ENCODE data around the gene DBNL.

The DBNL gene

DNA sequence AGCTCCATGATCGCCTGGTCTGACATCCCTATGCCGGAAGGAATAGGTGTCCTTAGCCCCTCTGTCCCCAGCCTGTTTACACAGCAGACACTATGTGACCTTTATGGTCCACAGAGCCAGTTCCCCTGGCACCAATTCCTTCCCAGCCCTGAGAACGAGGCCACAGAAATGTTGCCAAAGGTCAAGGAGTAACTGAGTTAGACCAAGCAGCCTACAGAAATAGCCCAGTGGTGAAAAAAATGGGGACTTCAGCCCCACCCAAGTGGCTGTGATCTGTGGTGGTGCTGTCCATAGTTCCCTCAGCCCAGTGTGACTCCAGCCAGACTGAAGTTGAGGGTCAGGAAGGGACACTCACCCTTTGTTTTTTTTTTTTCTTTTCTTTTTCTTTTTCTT, 18.4 kb downstream of the DBNL start:
- DNase-seq: no peak

DNA sequence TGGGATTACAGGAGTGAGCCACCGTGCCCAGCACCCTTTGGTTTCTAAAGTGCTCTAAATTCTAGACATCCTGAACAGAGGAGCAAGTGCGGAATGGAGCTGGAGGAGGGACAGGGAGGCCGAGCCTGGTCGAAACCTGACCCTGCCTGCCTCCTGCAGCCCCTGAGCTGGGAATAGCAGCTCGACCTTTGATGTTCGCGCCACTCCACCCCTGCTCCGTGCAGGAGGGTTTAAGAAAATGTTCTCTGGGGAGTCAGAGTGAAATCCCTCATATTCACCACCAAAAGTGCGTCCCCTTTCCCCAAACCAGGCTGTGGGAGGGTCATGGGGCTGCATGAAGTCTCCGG, 19.0 kb downstream of the DBNL start:
- no peak for DNase-seq

DNA sequence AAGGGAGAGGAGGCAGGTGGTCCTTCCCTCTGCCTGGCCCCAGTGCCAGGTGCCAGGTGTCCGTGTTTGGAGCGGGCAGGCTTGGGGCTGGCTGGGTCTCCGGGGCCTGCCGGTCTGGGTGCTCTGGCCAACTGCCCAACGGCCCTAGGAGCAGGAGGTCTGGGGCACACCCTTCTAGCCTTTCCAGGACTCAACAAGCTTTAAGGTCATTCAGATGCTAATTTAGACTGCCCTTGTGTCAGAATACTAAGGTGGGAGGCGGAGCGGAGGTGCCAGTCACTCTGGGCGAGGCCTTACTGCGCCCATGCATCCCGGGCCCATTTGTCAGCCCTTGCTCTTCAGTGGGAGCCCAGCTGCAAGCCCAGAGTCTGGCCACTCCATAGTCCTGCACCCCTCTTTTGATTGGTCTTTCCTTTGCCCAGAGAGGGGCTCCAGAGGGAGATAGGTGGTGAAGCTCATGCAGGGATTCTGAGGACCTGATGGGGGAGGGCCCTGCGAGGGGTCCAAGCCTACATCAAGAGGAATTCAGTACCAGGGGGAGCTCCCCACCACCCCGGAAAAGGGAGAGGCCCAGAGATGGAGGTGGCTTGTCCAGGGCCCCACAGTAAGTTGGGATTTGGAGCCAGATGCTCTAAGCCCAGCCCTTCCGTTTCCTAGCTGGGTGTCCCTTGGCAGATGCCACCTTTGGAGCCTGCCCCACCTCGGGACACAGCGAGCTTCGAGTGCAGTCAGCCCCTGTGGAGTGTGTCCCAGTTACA, 19.6 kb downstream of the DBNL start:
- DNase-seq: no peak

DNA sequence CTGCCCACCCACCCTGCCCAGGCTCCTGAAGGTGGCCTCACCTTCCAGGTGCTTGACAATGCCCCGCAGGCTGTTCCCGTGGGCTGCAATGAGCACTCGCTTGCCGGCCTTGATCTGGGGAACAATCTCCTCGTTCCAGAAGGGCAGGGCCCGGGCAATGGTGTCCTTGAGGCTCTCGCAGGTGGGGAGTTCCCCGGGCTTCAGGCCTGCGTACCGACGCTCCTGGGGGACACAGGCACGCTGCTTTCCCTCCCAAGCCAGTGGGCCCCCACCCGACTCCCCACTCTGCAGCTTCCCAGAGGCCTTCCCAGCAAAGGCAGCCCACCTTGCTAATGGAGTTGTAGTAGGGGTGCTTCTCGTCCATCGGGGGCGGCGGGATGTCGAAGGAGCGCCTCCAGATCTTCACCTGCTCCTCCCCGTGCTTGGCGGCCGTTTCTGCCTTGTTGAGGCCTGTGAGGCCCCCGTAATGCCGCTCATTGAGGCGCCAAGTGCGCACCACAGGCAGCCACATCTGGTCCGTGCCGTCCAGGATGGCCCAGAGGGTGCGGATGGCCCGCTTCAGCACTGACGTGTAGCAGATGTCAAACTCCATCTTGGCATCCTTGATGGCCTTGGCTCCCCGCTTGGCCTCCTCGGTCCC, 20.4 kb downstream of the DBNL start:
- peak; percentile 30 for DNase-seq

DNA sequence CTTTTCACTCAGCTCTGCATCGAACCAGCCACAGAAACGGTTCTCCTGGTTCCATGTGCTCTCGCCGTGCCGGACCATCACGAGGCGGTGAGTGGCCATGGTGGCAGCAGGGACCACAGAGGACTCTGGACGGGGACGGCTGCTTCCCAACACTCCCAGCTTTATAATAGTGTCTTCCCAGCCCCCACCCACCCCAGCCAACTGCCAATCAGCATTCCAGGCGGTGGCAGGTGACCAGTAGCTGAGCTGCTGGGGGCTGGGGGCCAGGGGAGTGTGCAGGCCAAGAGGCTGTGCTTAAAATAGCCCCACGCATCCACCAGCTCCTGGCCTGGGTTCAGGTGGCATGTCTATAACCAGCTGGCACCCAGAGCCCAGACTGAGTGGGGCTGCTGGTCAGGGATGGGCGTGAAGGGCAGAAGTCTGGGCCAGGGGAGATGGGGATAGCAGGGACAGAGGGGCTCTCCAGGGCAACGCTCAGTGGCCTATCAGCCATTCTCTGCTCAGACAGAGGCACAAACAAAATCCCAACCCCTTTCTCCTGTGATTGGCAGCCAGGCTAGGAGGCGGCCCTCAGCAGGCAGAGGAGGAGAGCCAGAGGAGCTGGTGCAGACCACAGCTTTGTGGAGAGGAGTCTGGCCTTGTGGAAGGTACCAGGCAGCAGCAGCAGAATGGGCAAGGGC, 21.1 kb downstream of the DBNL start, which contains the start of gene PGAM2:
PGAM2 (minus strand) TSS at position 137 of the 680 bp plus-strand sequence; CDS start at position 99, 38 bp downstream.
- DNase-seq: peak; percentile 26

DNA sequence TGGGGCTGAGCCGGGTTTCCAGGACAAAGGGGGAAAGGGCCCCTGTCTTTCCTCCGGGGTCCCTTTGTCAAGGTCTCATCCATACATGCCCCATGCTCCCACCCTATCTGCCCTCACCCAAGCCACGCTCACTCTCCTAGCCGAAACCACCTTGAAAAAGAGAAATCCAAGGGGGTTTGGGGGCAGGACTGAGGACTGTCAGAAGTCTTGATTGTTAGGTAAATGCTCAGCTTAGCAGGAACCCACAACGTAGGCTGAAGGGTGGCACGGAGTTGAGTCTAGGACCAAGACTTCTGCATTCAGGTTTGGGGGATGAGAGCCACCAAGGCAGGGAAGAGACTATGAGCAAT, 21.6 kb downstream of the DBNL start:
- no peak for DNase-seq

DNA sequence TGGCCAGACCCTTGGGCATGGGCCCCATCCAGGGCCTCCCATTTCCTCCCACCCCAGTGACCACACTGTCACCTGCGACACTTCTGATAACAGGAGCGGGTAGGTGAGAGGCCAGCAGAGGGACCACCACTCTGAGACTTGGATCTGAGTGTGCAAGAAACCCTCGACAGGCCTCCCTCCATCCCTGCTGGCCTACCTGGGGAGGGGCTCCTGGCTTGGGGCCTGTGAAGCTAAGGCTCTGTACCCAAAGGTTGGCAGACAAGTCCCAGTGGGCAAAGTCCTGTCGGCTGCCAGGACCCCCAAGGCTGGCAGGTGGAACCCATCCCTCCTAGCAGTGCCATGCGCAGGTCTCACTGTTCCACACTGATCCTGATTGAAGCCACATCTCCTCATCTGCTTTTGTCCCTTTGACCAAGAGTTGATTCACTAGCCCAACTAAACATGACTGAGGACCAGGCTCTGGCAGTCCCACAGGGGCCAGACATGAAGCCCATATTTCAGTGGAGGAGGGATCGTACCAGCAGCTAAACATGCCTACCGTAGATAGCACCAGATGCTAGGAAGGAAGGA, 22.1 kb downstream of the DBNL start:
- no peak for DNase-seq

DNA sequence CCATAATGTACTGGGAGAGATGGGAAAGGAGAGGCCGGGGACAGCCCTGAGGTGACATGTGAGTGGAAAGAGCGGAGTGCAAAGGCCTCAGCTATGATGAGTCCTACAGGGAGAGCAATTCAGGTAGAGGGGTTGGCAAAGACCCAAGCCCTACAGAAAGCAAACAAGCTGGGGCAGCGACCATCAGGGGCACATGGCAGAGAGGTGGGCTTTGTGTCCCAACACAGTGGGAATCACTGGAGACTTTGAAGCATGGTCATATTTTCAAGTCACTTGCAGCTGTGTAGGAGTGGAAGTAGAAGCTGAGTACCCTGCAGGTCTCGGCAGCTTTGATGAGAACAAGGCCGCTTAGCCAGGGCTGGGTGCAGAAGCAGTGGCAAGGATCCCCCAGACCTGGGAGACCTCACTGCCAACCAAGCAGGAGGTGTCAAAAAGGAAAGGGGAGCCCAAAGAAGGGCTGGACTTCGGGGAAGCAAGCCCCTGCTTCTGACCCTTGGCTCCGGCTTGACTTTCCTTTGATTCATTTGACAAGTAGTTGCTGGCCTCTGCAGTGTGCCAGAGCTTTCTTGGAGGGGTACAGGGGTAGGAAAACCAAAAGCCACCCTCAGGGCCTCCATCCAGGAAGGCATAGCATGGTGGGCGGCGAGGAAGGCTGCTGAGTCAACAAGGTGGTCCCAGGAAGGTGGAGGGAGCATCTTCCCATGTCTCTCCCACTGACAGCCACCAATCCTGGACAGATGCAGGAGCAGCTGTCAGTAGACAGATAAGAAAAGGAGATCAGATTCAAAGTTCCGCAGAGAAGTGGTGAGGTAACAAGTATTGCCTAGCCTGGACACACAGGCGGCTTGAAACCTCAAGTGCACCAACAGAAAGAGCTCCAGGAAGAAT, 22.8 kb downstream of the DBNL start:
- DNase-seq: no peak

DNA sequence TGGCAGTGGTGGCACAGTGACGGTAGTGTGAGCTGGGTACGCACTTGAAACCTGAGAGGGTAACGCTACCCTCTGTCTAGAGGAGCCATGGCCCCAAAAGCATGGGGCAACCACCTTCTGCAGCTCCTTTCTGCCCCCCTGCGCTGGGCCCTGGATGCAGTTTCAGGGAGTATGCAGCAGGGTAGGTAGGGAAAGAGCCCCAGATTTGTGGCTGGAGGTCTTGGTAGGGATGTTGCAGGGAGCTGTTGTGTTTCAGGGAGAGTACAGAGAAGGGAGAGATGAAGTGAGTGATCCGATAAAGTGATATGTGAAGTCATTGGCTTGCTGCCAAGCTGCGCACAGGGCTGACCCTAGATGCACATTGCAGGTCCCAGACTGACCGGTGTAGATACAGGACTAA, 23.6 kb downstream of the DBNL start:
- DNase-seq: no peak

DNA sequence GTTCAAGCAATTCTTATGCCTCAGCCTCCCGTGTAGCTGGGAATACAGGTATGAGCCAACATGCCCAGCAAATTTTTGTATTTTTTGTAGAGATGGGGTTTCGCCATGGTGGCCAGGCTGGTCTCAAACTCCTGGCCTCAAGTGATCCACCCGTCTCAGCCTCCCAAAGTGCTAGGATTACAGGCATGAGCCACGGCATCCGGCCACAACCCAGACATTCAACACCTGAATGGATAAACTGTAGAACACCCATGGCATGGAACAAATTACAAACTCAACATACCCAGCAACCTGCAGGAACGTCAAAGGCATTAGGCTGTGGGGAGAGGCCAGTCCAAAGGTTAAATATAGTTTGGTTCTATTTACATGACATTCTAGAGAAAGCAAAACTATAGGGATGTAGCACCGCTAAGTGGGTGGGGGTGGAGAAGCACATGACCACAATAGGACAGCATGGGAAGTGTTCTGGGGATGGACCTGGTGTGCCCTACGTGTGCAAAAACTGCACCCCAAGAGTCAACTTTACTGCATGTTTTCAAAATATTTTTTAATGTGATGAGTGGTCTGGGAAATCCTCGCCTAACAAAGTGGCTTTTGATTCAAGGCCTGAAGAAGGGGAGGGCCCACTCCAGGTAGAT, 27.3 kb downstream of the DBNL start:
- no peak for DNase-seq

DNA sequence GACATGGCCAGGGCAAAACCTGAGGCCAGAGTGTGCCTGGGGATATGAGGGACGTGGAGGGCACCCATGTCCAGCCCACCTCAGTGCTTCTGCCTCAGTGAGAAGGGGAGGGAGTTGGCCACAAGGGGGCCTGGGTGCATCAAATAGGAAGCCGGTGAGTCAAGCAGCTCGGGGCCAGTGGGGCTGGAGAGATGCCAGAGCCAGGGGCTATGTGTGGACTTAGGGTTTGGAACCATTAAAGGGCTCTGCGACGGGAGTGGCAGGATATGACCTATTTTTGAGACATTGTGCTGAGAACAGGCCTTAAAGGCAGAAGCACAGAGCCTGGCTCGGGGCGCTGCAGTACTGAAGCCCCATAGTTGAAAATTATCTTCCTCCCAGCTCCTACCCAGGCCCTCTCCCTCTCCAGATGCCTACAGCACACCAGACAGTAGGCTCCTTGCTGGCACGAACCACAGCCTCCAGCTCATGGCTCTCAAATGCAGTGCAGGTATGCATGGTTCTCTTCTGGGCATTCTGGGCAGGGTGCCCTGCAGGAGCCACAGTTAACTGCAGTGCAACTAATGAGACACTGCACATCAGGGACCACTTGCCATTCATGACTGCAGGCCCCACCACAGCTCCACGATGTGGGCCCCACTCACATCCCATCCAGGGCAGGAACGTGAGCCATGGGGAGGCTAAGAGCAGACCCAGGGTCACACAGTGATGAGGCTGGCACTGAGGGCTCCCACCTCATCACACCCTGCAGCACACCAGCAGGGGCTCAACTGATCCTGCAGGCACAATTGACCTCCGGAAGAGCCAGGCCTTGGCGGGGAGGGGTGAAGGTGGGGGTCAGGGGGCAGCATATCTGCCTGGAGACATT, 28.1 kb downstream of the DBNL start:
- DNase-seq: peak; percentile 63

DNA sequence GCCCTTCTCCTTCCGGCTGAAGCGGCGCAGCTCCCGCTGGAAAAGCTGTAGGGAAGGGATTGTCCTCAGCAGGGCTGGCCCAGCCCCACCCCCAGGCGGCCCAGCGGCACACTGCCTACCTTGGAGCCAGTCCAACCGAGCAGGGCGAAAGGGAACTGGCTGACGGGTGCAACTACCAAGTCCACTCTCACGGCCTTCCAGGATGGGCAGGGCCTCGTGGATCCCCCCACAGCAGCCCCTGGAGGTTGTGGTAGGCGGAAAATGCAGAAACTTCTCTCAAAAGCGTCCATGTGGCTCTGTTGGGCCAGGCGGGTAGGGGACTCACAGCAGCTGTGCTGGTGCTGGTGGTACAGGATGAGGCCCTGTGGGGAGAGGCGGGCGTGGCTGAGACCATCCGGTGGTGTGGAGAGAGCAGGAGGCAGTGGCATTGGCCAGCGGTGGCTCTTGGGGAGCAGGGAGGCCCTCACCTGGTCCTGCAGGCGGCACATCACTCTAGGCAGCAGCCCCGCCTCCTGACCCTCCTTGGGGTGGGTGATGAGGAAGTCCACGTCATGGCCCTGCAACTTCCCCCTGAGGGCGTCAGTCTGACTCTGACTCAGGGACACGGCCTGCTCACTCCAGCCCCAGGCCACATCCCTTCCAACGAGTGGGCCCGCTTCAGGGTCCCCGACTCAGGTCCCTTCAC, 29.3 kb downstream of the DBNL start:
- peak; percentile 32 for DNase-seq

DNA sequence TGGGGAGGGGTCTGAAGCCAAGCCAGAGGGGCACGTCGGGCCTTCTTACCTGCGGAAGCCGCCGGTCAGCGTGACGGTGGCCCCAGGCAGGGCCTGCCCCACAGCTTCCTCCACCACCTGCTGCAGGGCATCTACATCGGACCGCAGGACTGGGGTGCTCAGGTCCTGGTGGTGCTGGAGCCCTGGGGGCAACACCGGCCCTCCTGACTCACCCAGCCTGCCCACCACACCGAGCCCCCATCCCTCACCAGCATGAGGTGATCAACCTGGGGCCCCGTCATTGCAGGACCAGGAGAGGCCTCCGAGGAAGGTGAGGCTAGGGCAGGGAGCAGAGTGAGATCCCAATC, 29.8 kb downstream of the DBNL start:
- no peak for DNase-seq

DNA sequence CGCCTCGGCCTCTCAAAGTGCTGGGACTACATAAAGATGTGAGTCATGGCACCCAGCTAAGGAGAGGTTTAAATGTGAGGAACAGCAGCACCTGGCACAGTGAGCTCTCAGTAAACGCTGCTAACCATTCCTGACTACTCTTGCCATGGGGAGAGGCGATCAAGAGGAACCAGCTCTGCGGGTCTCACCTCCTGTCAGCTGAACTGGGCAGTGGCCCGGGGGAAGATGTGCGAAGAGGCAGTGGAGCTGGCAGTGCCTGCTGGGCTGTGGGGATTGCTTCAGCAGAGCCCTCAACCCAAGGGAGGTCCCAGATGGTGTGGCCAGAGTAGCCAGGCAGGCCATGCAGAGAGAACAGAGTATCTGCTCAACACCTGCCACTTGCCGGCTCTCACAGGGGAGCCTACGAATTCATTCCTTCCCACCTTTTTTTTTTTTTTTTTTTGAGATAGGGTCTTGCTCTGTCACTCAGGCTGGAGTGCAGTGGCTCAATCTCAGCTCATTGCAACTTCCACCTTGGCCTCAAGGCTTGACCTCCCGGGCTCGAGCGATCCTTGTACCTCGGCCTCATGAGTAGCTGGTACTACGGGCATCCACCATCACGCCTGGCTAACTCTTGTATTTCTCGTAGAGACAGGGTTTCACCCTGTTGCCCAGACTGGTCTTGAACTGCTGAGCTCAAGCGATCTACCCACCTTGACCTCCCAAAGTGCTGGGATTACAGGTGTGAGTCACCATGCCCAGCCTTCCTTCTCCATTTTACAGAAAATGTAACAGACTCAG, 31.0 kb downstream of the DBNL start:
- DNase-seq: no peak

DNA sequence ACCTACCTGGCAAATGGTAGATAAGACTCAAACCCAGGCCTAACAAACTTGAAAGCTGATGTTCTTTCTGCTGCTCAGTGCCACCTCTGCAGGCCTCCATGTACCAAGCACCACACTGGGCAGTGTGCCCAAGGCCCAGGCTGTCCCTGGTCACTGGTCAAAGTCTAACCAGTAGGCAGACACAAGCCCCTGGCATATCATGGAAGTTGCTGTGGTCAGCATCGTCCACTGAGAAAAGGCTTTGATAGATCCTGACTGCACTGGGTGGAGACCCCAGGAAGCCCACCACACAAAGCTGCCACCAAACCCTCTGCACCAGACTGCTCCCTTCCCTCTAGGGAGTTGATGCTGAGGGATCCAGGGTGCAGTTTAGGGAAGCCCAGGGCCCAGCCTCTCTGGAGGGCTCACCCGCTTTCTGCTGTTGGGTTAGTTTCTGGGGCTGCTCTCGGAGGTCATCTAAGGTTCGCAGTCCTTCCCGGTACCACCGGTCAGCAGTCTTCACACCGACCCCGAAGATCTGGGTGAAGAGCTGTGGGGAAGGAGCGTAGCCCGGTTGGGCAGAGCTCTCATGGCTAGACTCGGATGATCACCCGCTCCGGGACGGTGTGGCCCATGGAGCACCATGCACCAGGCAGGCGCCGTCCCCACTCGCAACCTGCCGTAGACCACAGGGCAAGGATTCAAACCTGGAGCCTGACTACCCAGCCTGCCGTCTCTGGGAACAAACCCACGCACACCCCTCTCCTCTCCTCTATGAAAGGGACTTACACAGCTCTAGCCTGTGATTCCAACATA, 31.8 kb downstream of the DBNL start:
- no peak for DNase-seq

DNA sequence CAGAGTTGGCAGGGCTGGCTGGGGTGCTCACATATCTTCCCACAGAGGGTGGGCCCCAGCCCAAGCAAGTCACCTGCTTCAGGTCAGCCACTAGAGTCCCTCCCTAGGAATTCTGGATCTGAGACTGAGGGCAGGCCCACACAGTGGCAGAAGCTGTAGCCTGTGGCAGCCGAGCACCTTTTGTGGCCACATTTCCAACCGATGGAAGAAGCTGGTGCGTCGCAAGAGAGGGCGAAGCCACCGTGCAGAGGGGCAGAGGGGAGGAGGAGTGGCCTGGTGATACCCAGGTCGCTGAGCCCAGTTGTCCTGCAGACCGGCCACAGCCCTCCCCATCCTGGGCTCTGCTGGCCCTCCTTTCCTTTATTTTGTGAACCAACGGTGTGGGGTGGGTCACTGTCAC, 32.6 kb downstream of the DBNL start:
- DNase-seq: no peak

DNA sequence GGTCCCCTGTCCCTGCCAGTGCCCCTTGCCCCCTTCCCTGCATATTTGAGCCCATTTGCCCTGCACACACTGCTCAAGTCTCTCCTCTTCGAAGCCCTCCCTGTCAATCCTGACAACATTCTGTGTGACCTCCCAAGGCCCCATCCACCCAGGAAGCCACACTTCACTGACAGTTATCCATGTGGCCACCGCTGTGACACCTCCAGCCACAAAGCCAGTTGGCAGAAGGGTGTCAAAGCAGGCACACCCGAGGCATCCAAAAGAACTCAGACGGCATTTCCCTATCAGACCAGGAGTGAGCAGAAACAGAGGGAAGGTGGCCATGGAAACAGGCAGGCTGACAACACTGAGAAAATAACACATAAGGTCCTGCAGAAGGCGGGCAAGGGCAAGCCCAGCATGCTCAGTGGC, 33.2 kb downstream of the DBNL start:
- DNase-seq: no peak

DNA sequence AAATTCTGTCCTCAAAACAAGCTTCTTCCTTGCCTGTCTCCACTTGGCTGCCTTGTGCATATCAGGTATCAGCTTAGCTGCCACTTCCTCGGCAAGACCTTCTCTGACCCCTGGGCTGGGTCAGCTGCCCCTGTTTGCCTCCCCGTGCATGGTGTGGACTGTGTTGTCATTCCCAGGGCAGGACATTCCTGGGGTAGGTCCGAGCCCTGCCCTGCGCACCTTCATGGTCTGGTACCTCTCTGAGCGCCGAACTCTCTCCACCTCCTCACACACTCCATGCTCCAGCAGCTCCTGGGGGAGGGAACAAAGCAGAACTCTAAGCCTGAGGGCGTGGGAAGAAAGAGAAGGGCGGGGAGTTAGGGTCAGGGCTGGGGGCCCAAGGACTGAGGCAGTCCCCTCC, 34.0 kb downstream of the DBNL start:
- DNase-seq: no peak
